Endothelial cell of umbilical vein (primary cell): ENCODE results near the gene SCIMP. TPM values are rescaled to one million over a fixed set of nuclear protein-coding genes. Genes with fewer than 3 reads are reported as not detected.

Source experiments
- BruUV-seq: library from RNA; stranded (reverse); fragments of 400-500 nt; replicated peaks from 2 replicates; lab custom pipeline; 2021; lab: Mats Ljungman, UMichigan
- CTCF ChIA-PET: fragments of 300-600, 350-600 bp; sonication (Branson Sonifier 250); formaldehyde crosslinking; loops from one replicate; lab custom pipeline; 2021; ENCODE audit warnings: antibody characterized with exemption, inconsistent platforms; lab: Charles Lee
- POLR2A ChIA-PET: fragments of 300-600, 350-600 bp; sonication (Branson Sonifier 250); formaldehyde crosslinking; loops from one replicate; lab custom pipeline; 2021; ENCODE audit warnings: antibody characterized with exemption, inconsistent platforms; lab: Charles Lee
- DNase-seq: peaks from one replicate; pipeline ENCODE4 v3.0.0-alpha.2; 2011; ENCODE audit warnings: low read depth, low spot score
- FAIRE-seq: peaks from 2 replicates; lab custom pipeline; 2011; peaks lifted over from hg19 to GRCh38; lab: Jason Lieb, UNC
- H2AFZ ChIP-seq: 2 replicates; pipeline ENCODE4 v1.6.0; 2012; ENCODE audit warnings: low read depth, low read length, control low read depth, inconsistent platforms
- H3K27ac ChIP-seq: 2 replicates; pipeline ENCODE4 v1.5.1; 2011; ENCODE audit warnings: low read depth, mild to moderate bottlenecking, control low read depth, low read length, moderate library complexity; ENCODE audit not compliant: insufficient read depth
- H3K27me3 ChIP-seq, 2 experiments: 2 replicates each; pipeline versions ENCODE4 v1.6.0 to v1.6.1; 2011; ENCODE audit warnings: low read length in 2 of 2, mixed read lengths in 1 of 2; ENCODE audit not compliant: control insufficient read depth in 2 of 2, insufficient read depth in 2 of 2
- H3K36me3 ChIP-seq, 2 experiments: 2 replicates in 1 of 2; 3 replicates in 1 of 2; pipeline ENCODE4 v1.5.1; 2011; ENCODE audit warnings: low read length in 2 of 2, mild to moderate bottlenecking in 1 of 2, moderate library complexity in 1 of 2; ENCODE audit not compliant: control insufficient read depth in 2 of 2, insufficient read depth in 2 of 2; ENCODE audit errors: extremely low read depth in 1 of 2
- H3K4me1 ChIP-seq: 3 replicates; pipeline ENCODE4 v1.5.1; 2011; ENCODE audit warnings: mild to moderate bottlenecking, low read length; ENCODE audit not compliant: control insufficient read depth, insufficient read depth; ENCODE audit errors: extremely low read depth
- H3K4me2 ChIP-seq: 2 replicates; pipeline ENCODE4 v1.6.1; 2011; ENCODE audit warnings: low read length, control low read depth, mixed read lengths; ENCODE audit not compliant: insufficient read depth
- H3K4me3 ChIP-seq, 3 experiments: fragments of 200-600 bp in 1 of 3; sonication (generic), shearing (Covaris generic) in 1 of 3; replicated peaks in 1 of 3; 2 replicates each; pipeline ENCODE4 v1.5.1; 2011 to 2016; ENCODE audit warnings: control low read depth in 3 of 3, low read length in 3 of 3, mild to moderate bottlenecking in 2 of 3, inconsistent platforms in 1 of 3, low read depth in 1 of 3, moderate library complexity in 1 of 3; ENCODE audit not compliant: insufficient read depth in 1 of 3
- H3K79me2 ChIP-seq: 2 replicates; pipeline ENCODE4 v1.6.0; 2012; ENCODE audit warnings: low read length, inconsistent platforms; ENCODE audit not compliant: control insufficient read depth, insufficient read depth
- H3K9ac ChIP-seq: replicated peaks from 2 replicates; pipeline ENCODE3; 2011; ENCODE audit warnings: low read length, control low read depth; ENCODE audit not compliant: insufficient read depth; ENCODE audit errors: extremely low read depth
- H3K9me1 ChIP-seq: replicated peaks from 3 replicates; pipeline ENCODE4 v1.6.0; 2011; ENCODE audit warnings: mild to moderate bottlenecking, low read length; ENCODE audit not compliant: control insufficient read depth, insufficient read depth; ENCODE audit errors: extremely low read depth
- H3K9me3 ChIP-seq: replicated peaks from 2 replicates; pipeline ENCODE4 v1.5.1; 2012; ENCODE audit warnings: low read length, inconsistent platforms; ENCODE audit not compliant: control insufficient read depth, insufficient read depth
- H4K20me1 ChIP-seq: replicated peaks from 2 replicates; pipeline ENCODE3; 2011; ENCODE audit warnings: mild to moderate bottlenecking, low read length; ENCODE audit not compliant: control insufficient read depth, insufficient read depth; ENCODE audit errors: extremely low read depth
- CTCF ChIP-seq, 2 donors: IDR thresholded peaks; 1 replicate in 1 of 2; 2 replicates in 1 of 2; pipeline ENCODE4 v1.5.1; 2011; ENCODE audit warnings: low read length in 2 of 2, mild to moderate bottlenecking in 2 of 2, moderate library complexity in 2 of 2, control low read depth in 1 of 2, inconsistent platforms in 1 of 2, low read depth in 1 of 2; ENCODE audit not compliant: insufficient read depth in 1 of 2; ENCODE audit errors: extremely low read depth in 1 of 2
- EZH2 ChIP-seq: IDR thresholded peaks from 2 replicates; pipeline ENCODE4 v1.6.1; 2012; ENCODE audit warnings: borderline replicate concordance, low read depth, mild to moderate bottlenecking, moderate library complexity, low read length, inconsistent platforms; ENCODE audit not compliant: severe bottlenecking
- FOS ChIP-seq: IDR thresholded peaks from 2 replicates; pipeline ENCODE4 v1.6.1; 2011; ENCODE audit warnings: mild to moderate bottlenecking, low read length, moderate library complexity, borderline replicate concordance; ENCODE audit not compliant: insufficient read depth
- GATA2 ChIP-seq: IDR thresholded peaks from 2 replicates; pipeline ENCODE4 v1.7.0; 2011; ENCODE audit warnings: low read depth, mild to moderate bottlenecking, moderate library complexity, mixed read lengths, low read length; ENCODE audit not compliant: insufficient read length, insufficient read depth
- JUN ChIP-seq: IDR thresholded peaks from 2 replicates; pipeline ENCODE4 v1.6.1; 2011; ENCODE audit warnings: borderline replicate concordance, low read depth; ENCODE audit not compliant: insufficient read length, insufficient read depth
- MAX ChIP-seq: IDR thresholded peaks from 2 replicates; pipeline ENCODE4 v1.6.1; 2011; ENCODE audit not compliant: insufficient read depth, insufficient read length
- MYC ChIP-seq: IDR thresholded peaks from one replicate; pipeline ENCODE4 v1.6.1; 2011; ENCODE audit warnings: mild to moderate bottlenecking, low read depth, low read length
- POLR2A ChIP-seq: IDR thresholded peaks from 2 replicates; pipeline ENCODE4 v1.6.1; 2012; ENCODE audit warnings: low read depth, mild to moderate bottlenecking, control low read depth, low read length
- POLR2AphosphoS5 ChIP-seq: IDR thresholded peaks from 2 replicates; pipeline ENCODE4 v1.6.1; 2012; ENCODE audit warnings: low read depth, mild to moderate bottlenecking, control low read depth, low read length, moderate library complexity; ENCODE audit not compliant: insufficient read depth
- dilution Hi-C: fragments of 300-500 bp; cut with MboI; formaldehyde crosslinking; loops from one replicate; pipeline ENCODE4 v1.15.0; 2019; ENCODE audit warnings: low sequenced_read_pairs; ENCODE audit not compliant: extremely low pct_ligation_motif_present
- intact Hi-C: fragments of 100-400 bp; cut with micrococcal nuclease; formaldehyde crosslinking; loops from one replicate; pipeline ENCODE4 v1.10.0; 2022
- polyA plus RNA-seq, 4 experiments: library from polyadenylated mRNA; depleted of rRNA in 3 of 4; stranded (reverse) in 3 of 4; unstranded in 1 of 4; fragments of >200 nt; gene quantifications; 2 replicates each; pipeline versions ENCODE4 v1.2.1 to v1.2.3, GENCODE V29; 2011 to 2012; ENCODE audit warnings: missing spikeins in 1 of 4
- total RNA-seq: library from RNA; stranded (reverse); gene quantifications from 2 replicates; pipeline ENCODE4 v1.2.3, GENCODE V29; 2021

SCIMP gene
- total and polyA plus RNA-seq, 2 donors (not counting 3 experiments of a cell fraction or from before 2014, with no cell fraction given): not detected

- no peak overlapping the region for H2AFZ ChIP-seq
- no peak overlapping the region for H3K27ac ChIP-seq
- intact Hi-C loops (no loop called here), dilution Hi-C loops (no loop called here)
- no peaks in the 10 kb centered on the region for H3K9me3 ChIP-seq
- no peaks in the 10 kb centered on the region for H3K36me3 ChIP-seq
- ChIA-PET POLR2A (interaction anchor here (0.6 kb wide), 1 partner anchor 188 kb away, joined by 7 read pairs; no protein-coding TSS in a partner anchor), CTCF (interaction anchor here (0.9 to 1.1 kb wide), 2 partner anchors 11 to 23 kb away, joined by 3 read pairs; no protein-coding TSS in a partner anchor)
- TF ChIP-seq POLR2A (no peak), MYC (no peak), POLR2AphosphoS5 (no peak), CTCF (IDR thresholded peaks at IDR 0.05; ENCODE audit: extremely low read depth in 1 of 2, insufficient read depth in 1 of 2, low read depth in 1 of 2, low read length in 2 of 2) (no peak), JUN (no peak), MAX (no peak), GATA2 (no peak), FOS (no peak), EZH2 (no peak)
- H3K9me1 ChIP-seq: no peaks in the 10 kb centered on the region
- no peaks in the 10 kb centered on the region for H3K4me1 ChIP-seq
- no peak overlapping the region for H3K4me2 ChIP-seq
- FAIRE-seq (no peak), DNase-seq (no peak)
- no peak overlapping the region for H3K9ac ChIP-seq
- BruUV-seq: no TSS peak
- no peaks in the 10 kb centered on the region for H3K27me3 ChIP-seq
- H3K4me3 ChIP-seq: no peak overlapping the region
- H3K79me2 ChIP-seq: no peaks in the 10 kb centered on the region
- no peaks in the 10 kb centered on the region for H4K20me1 ChIP-seq
These were observed 7.5 kb downstream of the SCIMP start for GRCh38 chr17:5226940-5227878.
